Naive thymus-derived CD4-positive, alpha-beta T cell (primary cell): ENCODE data around the gene NEK10. TPM values are rescaled to one million over a fixed set of nuclear protein-coding genes. Genes with fewer than 3 reads are reported as not detected.

ENCODE experiments used
- ATAC-seq: fragments of 150-1000 bp; cut with Tn5 transposase; 2 replicates; pipeline ENCODE4 v1.10.0; 2021; ENCODE audit warnings: mild to moderate bottlenecking, moderate library complexity
- CTCF ChIA-PET: fragments of 350-600 bp; sonication (Branson Sonifier 250); formaldehyde crosslinking; loops from one replicate; lab custom pipeline; 2021; ENCODE audit warnings: antibody characterized with exemption; lab: Charles Lee
- POLR2A ChIA-PET: fragments of 350-600 bp; sonication (Branson Sonifier 250); formaldehyde crosslinking; loops from one replicate; lab custom pipeline; 2021; ENCODE audit warnings: antibody characterized with exemption, inconsistent platforms; lab: Charles Lee
- DNase-seq, 9 donors: peaks; one replicate each; pipeline versions ENCODE4 v3.0.0 to v3.0.0-alpha.2; 2020 to 2022; ENCODE audit warnings: mixed read lengths in 1 of 9
- H3K27ac ChIP-seq: one replicate; pipeline ENCODE4 v1.7.0; 2013; ENCODE audit warnings: mild to moderate bottlenecking, low read depth, low read length, moderate library complexity
- H3K27me3 ChIP-seq, 2 donors: one replicate each; pipeline ENCODE4 v1.7.0; 2013; ENCODE audit warnings: low read length in 2 of 2, mild to moderate bottlenecking in 2 of 2, moderate library complexity in 2 of 2; ENCODE audit not compliant: control insufficient read depth in 2 of 2, insufficient read depth in 2 of 2
- H3K36me3 ChIP-seq, 3 experiments: 1 replicate in 2 of 3; 2 replicates in 1 of 3; pipeline ENCODE4 v1.7.0; 2013; ENCODE audit warnings: low read length in 3 of 3, mild to moderate bottlenecking in 3 of 3, moderate library complexity in 1 of 3; ENCODE audit not compliant: insufficient read depth in 3 of 3, control insufficient read depth in 2 of 3
- H3K4me1 ChIP-seq, 2 donors: one replicate each; pipeline ENCODE4 v1.7.0; 2013; ENCODE audit warnings: low read length in 2 of 2, mild to moderate bottlenecking in 2 of 2, moderate library complexity in 1 of 2; ENCODE audit not compliant: control insufficient read depth in 2 of 2, insufficient read depth in 2 of 2
- H3K4me3 ChIP-seq: 2 replicates; pipeline ENCODE4 v1.7.0; 2013; ENCODE audit warnings: mild to moderate bottlenecking, low read length
- H3K9me3 ChIP-seq, 3 experiments: 1 replicate in 2 of 3; 2 replicates in 1 of 3; pipeline ENCODE4 v1.7.0; 2013; ENCODE audit warnings: low read length in 3 of 3; ENCODE audit not compliant: control insufficient read depth in 2 of 3
- H3K27ac Mint-ChIP-seq, 9 donors: one replicate each; pipeline ENCODE4 v1.8.0; 2020 to 2022; ENCODE audit warnings: mixed read lengths in 9 of 9, mild to moderate bottlenecking in 8 of 9, moderate library complexity in 5 of 9, inconsistent platforms in 2 of 9
- H3K27me3 Mint-ChIP-seq, 5 donors: one replicate each; pipeline ENCODE4 v1.8.0; 2021 to 2022; ENCODE audit warnings: mixed read lengths in 5 of 5, mild to moderate bottlenecking in 1 of 5
- H3K36me3 Mint-ChIP-seq, 5 donors: one replicate each; pipeline ENCODE4 v1.8.0; 2020 to 2022; ENCODE audit warnings: mixed read lengths in 5 of 5, mild to moderate bottlenecking in 3 of 5, inconsistent platforms in 1 of 5
- H3K4me1 Mint-ChIP-seq, 7 donors: one replicate each; pipeline ENCODE4 v1.8.0; 2020 to 2022; ENCODE audit warnings: mixed read lengths in 7 of 7, mild to moderate bottlenecking in 3 of 7, inconsistent platforms in 1 of 7
- H3K4me3 Mint-ChIP-seq, 10 donors: one replicate each; pipeline ENCODE4 v1.8.0; 2020 to 2022; ENCODE audit warnings: mild to moderate bottlenecking in 10 of 10, mixed read lengths in 10 of 10, moderate library complexity in 6 of 10, inconsistent platforms in 2 of 10
- H3K9me3 Mint-ChIP-seq, 11 donors: one replicate each; pipeline ENCODE4 v1.8.0; 2020 to 2022; ENCODE audit warnings: mixed read lengths in 11 of 11, mild to moderate bottlenecking in 4 of 11, inconsistent platforms in 1 of 11, moderate library complexity in 1 of 11
- intact Hi-C, 2 donors: fragments of 100-400 bp; cut with micrococcal nuclease; formaldehyde crosslinking; loops; one replicate each; pipeline ENCODE4 v1.15.1; 2023
- polyA plus RNA-seq, 2 donors: library from polyadenylated mRNA; unstranded; fragments of 300-500 nt; fragmentation: Illumina TruSeq; gene quantifications; one replicate each; pipeline ENCODE4 v1.2.3, GENCODE V29; 2021
- total RNA-seq, 6 experiments: library from RNA in 5 of 6; stranded (reverse) in 5 of 6; gene quantifications; 1 replicate in 5 of 6; 2 replicates in 1 of 6; pipeline ENCODE4 v1.2.3 and lab custom pipeline; 2021 to 2026

NEK10 gene
- total and polyA plus RNA-seq, 7 experiments from 2014 or later, result 0.64 to 2.0 (median 0.95) TPM; not detected in 2

- ChIA-PET POLR2A (no interaction called here), CTCF (no interaction called here)
- DNase-seq (no peak), ATAC-seq (no peak)
- no peak overlapping the region for H3K27ac ChIP-seq
- Mint-ChIP-seq H3K4me3 (no peak overlapping the region), H3K36me3 (no peaks in the 10 kb centered on the region), H3K9me3 (peaks cover 0 to 7% (median 0%) of the 10 kb centered on the region in 11 donors), H3K4me1 (no peaks in the 10 kb centered on the region), H3K27ac (no peak overlapping the region), H3K27me3 (peaks cover 0 to 13% (median 6%) of the 10 kb centered on the region in 5 donors)
- no peaks in the 10 kb centered on the region for H3K27me3 ChIP-seq
- H3K9me3 ChIP-seq, result no peaks in the 10 kb centered on the region
- H3K36me3 ChIP-seq, result no peaks in the 10 kb centered on the region
- no peak overlapping the region for H3K4me3 ChIP-seq
- no peaks in the 10 kb centered on the region for H3K4me1 ChIP-seq
- intact Hi-C loops, result no loop called here
Measured at GRCh38 chr3:27089645-27090044, 279.5 kb downstream of the NEK10 start.

- no peaks in the 10 kb centered on the region for H3K4me1 ChIP-seq
- no peaks in the 10 kb centered on the region for H3K36me3 ChIP-seq
- intact Hi-C loops, result no loop called here
- Mint-ChIP-seq H3K4me3 (no peak overlapping the region), H3K4me1 (no peaks in the 10 kb centered on the region), H3K36me3 (no peaks in the 10 kb centered on the region), H3K27ac (no peak overlapping the region), H3K9me3 (peaks cover 0 to 7% (median 0%) of the 10 kb centered on the region in 11 donors), H3K27me3 (peaks cover 0 to 13% (median 6%) of the 10 kb centered on the region in 5 donors)
- no peak overlapping the region for H3K27ac ChIP-seq
- CTCF ChIA-PET, result no interaction called here
- H3K27me3 ChIP-seq, result no peaks in the 10 kb centered on the region
- no peak overlapping the region for H3K4me3 ChIP-seq
- DNase-seq, result no peak
- POLR2A ChIA-PET, result no interaction called here
- H3K9me3 ChIP-seq, result no peaks in the 10 kb centered on the region
- ATAC-seq, result no peak
Measured at GRCh38 chr3:27089068-27089467, 280.1 kb downstream of the NEK10 start.

DNA sequence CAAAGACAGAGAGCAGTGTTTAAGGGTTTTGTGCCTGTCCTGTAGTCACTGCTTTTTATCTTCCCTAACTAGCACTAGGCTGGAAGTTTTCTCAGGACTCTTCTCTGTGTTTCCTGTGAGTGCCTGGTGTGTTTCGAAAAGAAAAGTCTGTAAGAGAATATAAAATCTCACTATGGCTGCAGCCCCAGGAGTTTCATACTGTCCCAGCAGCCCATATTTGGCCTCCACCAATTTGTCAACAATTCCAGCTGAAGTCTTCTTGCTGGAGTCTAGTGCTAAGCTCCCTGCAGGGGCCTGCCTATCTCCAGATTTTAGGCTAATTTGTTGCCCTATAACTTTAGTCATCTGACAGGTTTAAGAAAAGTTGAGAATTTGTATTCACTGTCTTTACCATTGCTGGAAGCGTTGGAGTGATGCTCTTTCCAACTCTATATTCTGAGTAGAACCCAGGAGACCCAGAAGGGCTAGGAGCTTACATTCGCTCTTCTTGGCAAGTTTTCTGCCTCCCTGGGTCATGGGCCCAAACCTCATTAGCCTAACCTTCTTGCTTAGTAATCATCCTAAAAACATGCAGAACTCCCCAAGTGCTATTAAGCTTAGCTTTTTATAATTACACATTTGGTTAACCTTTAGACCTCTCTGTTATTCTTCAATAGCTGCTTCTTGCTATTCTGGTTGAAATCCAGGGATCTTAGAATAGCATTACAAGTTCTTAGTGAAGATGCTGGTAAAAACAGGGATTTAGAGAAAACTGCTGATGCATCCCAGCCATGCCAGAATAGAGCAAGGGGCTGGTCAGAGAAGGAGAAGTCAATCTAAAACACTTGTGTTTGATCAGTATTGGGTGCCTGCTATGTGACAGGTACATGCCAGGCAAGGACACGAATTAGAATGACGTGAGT, 283.1 kb downstream of the NEK10 start:
- ATAC-seq (no peak), DNase-seq (no peak)
- ChIA-PET POLR2A (no interaction called here), CTCF (no interaction called here)
- Mint-ChIP-seq H3K36me3 (no peaks in the 10 kb centered on the region), H3K27me3 (peaks cover 0 to 12% (median 4%) of the 10 kb centered on the region in 5 donors), H3K27ac (no peak overlapping the region), H3K4me3 (no peak overlapping the region), H3K4me1 (no peaks in the 10 kb centered on the region), H3K9me3 (peaks cover 0 to 2% (median 0%) of the 10 kb centered on the region in 11 donors)
- Histone ChIP-seq H3K27me3 (peaks cover 0 to 3% of the 10 kb centered on the region in 2 donors), H3K4me1 (no peaks in the 10 kb centered on the region), H3K36me3 (no peaks in the 10 kb centered on the region), H3K9me3 (no peaks in the 10 kb centered on the region), H3K4me3 (no peak overlapping the region), H3K27ac (no peak overlapping the region)
- intact Hi-C loops, result no loop called here

DNA sequence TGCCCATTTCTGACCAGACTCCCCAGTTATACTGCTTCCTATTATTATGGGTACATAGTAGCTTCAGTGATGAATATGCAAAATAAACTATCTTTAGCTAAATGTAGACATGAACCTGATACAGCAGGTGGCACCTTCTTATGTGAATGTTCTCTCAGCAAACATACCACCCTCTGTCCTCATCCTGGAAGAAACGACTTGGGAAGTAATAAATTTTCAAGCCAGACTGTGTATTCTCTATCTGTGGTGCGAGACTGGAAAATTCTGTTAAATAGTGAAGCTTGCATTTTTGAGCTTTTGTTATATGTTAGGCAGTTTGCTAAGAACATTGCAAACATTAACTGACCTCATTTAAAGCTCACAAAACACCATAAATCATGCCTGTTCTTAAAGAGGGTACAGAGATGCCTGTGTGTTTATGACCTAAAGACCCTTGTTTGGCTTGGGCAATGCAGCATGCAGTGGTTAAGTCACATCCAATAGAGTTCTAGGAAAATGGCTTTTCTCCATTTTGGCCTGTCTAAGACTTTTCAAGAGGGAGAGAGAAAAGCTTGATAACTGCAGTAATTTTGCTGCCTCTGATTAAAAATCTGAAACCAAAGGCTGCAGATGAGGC, 287.1 kb downstream of the NEK10 start:
- Mint-ChIP-seq H3K9me3 (peaks cover 0 to 2% (median 0%) of the 10 kb centered on the region in 11 donors), H3K4me3 (no peak overlapping the region), H3K36me3 (no peaks in the 10 kb centered on the region), H3K27ac (no peak overlapping the region), H3K27me3 (peaks cover 0 to 12% (median 4%) of the 10 kb centered on the region in 5 donors), H3K4me1 (no peaks in the 10 kb centered on the region)
- Histone ChIP-seq H3K36me3 (no peaks in the 10 kb centered on the region), H3K4me1 (no peaks in the 10 kb centered on the region), H3K9me3 (no peaks in the 10 kb centered on the region), H3K4me3 (no peak overlapping the region), H3K27ac (no peak overlapping the region), H3K27me3 (peaks cover 0 to 3% of the 10 kb centered on the region in 2 donors)
- ATAC-seq (no peak), DNase-seq (no peak)
- ChIA-PET POLR2A (no interaction called here), CTCF (no interaction called here)
- intact Hi-C loops, result no loop called here

- Histone ChIP-seq H3K27me3 (peaks cover 0 to 3% of the 10 kb centered on the region in 2 donors), H3K4me3 (no peak overlapping the region), H3K36me3 (no peaks in the 10 kb centered on the region), H3K9me3 (no peaks in the 10 kb centered on the region), H3K27ac (no peak overlapping the region), H3K4me1 (no peaks in the 10 kb centered on the region)
- no peak overlapping the region for H3K4me3 Mint-ChIP-seq
- H3K9me3 Mint-ChIP-seq, result no peaks in the 10 kb centered on the region
- DNase-seq (no peak), ATAC-seq (no peak)
- ChIA-PET CTCF (no interaction called here), POLR2A (no interaction called here)
- H3K4me1 Mint-ChIP-seq, result no peaks in the 10 kb centered on the region
- H3K36me3 Mint-ChIP-seq, result no peaks in the 10 kb centered on the region
- intact Hi-C loops, result no loop called here
- peaks cover 0 to 12% (median 4%) of the 10 kb centered on the region in 5 donors for H3K27me3 Mint-ChIP-seq
- no peak overlapping the region for H3K27ac Mint-ChIP-seq
Measured at GRCh38 chr3:27081566-27081965, 287.6 kb downstream of the NEK10 start.

DNA sequence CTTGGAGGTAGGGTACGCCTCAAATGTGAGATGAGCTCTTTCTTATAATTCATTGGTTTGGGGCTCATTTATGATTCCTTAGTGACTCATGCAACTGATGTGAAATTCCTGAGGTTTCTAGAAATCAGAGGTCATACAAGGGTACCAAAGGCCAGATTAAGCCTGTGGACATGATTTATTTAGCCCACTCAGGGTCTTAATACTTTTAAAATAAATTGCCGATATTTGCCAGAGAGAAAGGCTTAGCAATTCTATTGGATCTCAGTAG, 289.0 kb downstream of the NEK10 start:
- intact Hi-C loops, result no loop called here

More for the DNA sequence above, 289.0 kb downstream of the NEK10 start:
- Histone ChIP-seq H3K27me3 (peaks cover 0 to 3% of the 10 kb centered on the region in 2 donors), H3K27ac (no peak overlapping the region), H3K9me3 (no peaks in the 10 kb centered on the region), H3K4me1 (no peaks in the 10 kb centered on the region), H3K4me3 (no peak overlapping the region), H3K36me3 (no peaks in the 10 kb centered on the region)
- Mint-ChIP-seq H3K36me3 (no peaks in the 10 kb centered on the region), H3K4me3 (no peak overlapping the region), H3K4me1 (no peaks in the 10 kb centered on the region), H3K9me3 (peaks cover 0 to 2% (median 0%) of the 10 kb centered on the region in 11 donors), H3K27ac (no peak overlapping the region), H3K27me3 (peaks cover 0 to 11% (median 2%) of the 10 kb centered on the region in 5 donors)
- DNase-seq, result no peak
- POLR2A ChIA-PET, result no interaction called here
- ATAC-seq, result no peak
- CTCF ChIA-PET, result no interaction called here
